LNCaP clone FGC (cell line): ENCODE data around the gene GRWD1.

ENCODE experiments used
- DNase-seq: peaks from one replicate; pipeline ENCODE4 v3.0.0-alpha.2; 2011; ENCODE audit warnings: low read depth
- H3K4me3 ChIP-seq: 2 replicates; pipeline ENCODE4 v1.5.1; 2011; ENCODE audit warnings: mild to moderate bottlenecking, low read depth, low read length, control low read depth
- TF ChIP-seq, protein P1 (sequence below): IDR thresholded peaks from 2 replicates; pipeline ENCODE4 v1.5.1; 2012; ENCODE audit warnings: mild to moderate bottlenecking; ENCODE audit not compliant: control insufficient read depth, insufficient read depth; ENCODE audit errors: extremely low read depth

GRWD1 gene

DNA sequence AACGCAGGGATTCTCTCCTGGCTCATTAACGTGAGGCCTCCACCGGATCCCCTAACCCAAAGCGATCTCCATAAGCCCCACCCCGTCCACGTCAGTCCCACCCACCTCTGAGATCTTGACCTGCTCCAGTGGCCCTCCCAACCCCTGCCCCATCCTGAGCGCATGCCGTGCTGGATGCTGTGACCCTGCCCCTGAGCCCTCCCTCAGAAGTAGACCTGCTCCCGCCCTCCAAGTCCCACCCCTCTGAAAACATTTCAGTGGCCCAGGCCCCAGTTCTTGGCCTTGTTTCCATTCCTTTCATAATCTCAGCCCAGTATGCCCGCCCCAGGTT, 46.0 kb downstream of the GRWD1 start:
- H3K4me3 ChIP-seq = no peak overlapping the region

DNA sequence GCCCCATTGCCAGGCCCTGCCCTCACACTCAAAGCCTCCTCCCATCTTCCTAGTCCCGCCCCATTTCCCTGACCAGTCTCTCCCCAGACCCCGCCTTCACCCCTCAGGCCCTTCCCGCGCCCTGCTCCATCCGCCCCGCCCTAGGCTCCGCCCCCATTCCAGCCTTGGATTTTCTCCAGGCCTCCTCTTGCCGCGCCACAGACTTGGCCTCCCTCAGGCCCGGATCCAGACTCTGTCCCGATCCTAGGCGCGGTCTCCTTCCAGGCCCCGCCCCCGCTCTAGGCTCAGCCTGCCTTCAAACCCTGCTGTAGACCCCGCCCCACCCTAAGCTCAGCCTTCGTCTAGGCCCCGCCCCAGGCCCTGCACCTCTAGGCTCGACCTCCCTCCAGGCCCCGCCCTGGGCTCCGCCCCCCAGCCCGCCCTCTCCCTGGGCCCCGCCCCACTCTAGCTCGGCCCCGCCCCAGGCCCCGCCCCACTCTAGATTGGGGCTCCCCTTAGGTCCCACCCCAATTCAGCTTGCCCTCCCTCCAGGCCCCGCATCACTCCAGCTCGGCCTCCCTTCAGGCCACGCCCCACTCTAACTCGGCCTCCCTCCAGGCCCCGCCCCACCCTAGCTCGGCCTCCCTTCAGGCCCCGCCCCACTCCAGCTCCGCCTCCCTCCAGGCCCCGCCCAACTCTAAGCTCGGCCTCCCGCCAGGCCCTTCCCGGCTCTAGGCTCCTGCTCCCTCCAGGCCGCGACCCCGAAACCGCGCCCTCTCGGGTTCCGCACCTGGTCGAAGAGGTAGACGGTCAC, 47.3 kb downstream of the GRWD1 start:
- peak overlapping the region; percentile 47 for H3K4me3 ChIP-seq
- peak; percentile 85 for DNase-seq
- TF ChIP-seq, protein P1, sequence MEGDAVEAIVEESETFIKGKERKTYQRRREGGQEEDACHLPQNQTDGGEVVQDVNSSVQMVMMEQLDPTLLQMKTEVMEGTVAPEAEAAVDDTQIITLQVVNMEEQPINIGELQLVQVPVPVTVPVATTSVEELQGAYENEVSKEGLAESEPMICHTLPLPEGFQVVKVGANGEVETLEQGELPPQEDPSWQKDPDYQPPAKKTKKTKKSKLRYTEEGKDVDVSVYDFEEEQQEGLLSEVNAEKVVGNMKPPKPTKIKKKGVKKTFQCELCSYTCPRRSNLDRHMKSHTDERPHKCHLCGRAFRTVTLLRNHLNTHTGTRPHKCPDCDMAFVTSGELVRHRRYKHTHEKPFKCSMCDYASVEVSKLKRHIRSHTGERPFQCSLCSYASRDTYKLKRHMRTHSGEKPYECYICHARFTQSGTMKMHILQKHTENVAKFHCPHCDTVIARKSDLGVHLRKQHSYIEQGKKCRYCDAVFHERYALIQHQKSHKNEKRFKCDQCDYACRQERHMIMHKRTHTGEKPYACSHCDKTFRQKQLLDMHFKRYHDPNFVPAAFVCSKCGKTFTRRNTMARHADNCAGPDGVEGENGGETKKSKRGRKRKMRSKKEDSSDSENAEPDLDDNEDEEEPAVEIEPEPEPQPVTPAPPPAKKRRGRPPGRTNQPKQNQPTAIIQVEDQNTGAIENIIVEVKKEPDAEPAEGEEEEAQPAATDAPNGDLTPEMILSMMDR = no peak

More for the DNA sequence above, 46.0 kb downstream of the GRWD1 start:
- DNase-seq = no peak
- TF ChIP-seq, protein P1 = no peak

DNA sequence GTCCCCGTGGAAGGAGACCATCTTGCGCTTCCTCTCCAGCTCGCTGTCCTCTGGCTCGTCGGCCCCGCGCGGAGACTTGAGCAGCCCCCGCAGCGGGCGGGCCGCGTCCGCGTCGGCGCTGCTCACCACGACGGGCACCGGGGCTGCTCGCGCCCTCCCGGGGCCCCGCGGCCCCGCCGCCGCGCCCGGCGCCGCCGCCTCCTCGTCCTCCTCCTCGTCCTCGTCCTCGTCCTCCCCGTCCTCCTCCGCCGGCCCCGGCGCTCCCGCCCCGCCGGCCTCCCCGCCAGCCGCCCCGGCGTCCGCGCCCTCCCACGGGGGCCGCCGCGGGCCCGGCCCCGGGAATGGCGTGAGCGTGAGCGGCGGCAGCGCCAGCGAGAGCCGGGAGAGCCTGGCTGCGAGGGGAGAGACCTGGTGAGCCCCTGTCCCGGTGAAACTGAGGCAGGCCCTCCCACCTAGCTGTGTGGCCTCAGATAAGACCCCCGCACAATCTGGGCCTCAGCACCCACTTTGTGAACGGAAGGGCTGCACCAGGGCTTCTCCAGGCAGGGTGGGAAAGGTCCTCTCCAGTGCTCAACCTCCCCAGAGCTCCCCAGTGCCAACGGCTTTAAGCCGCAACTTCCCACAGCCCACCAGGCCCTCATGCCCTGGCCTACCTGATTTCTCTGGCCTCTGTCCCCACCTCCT, 48.1 kb downstream of the GRWD1 start:
- TF ChIP-seq, protein P1 = no peak
- H3K4me3 ChIP-seq = peak overlapping the region; percentile 51
- DNase-seq = no peak

DNA sequence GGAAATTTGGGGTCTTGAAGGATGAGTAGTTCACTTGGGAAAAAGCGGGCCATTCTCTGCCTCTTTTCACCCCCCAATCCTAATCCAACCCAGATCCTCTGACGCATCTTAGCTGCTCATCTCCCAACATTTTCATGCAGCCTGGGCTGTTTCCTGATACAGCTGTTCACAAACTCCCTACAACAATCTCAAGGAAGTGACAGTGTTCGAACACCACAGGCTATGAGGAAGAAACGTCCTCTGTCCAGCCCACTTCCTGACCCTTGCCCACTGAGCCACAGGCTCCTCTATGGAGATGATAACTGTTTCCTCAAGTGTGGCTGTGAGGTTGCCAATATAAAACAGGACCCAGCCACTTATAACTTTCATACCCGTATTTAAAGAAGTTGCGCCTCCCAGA, 49.6 kb downstream of the GRWD1 start:
- DNase-seq = no peak
- no peak overlapping the region for H3K4me3 ChIP-seq
- TF ChIP-seq, protein P1 = no peak

DNA sequence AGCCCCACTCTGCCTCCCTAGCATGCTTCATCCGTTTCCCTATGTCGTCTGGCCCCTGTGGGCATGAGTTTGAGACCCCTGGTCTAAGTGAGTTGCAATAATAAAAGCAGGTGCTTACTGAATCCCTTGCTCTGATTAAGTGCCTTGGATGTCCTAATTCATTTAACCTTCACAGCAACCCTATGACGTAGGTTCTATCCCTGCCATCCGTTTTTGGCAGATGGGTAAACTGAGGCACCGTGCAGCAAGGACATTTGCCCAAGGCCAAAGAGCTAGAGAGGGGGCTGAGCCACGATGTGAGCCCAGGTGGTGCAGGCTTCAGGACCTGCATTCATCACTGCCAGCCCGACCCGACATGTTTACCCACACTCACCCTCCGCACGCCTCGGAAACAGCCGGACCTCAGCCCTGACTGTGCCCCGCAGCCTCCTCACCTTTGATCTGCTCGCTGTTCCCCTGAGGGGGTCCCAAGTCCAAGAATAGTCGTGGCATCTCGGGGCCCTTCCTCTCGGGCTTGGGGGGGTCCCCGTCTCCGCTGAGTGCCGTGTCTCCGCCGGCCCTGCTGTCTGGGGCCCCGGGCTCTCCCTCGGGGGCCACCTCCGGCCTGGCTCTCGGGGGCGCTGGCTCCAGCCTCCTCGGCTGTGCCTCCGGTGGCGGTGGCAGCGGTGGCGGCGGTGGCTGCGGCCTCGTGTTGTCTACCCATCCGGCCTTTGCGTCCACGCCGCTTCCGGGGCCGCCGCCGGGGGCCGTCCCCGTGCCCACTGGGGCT, 51.4 kb downstream of the GRWD1 start:
- DNase-seq = no peak

More for the DNA sequence above, 51.4 kb downstream of the GRWD1 start:
- H3K4me3 ChIP-seq = no peak overlapping the region
- TF ChIP-seq, protein P1 = no peak
